Ectodermal cell (in vitro differentiated cells): ENCODE measurements around the gene ZFHX3.

Experiments
- H3K27ac ChIP-seq: 2 replicates; pipeline ENCODE4 v1.7.0; 2013; ENCODE audit warnings: mild to moderate bottlenecking, low read depth, low read length; ENCODE audit not compliant: insufficient read depth, poor library complexity, severe bottlenecking
- H3K27me3 ChIP-seq: 2 replicates; pipeline ENCODE4 v1.7.0; 2013; ENCODE audit warnings: mild to moderate bottlenecking, low read length; ENCODE audit not compliant: insufficient read depth, control insufficient read depth, poor library complexity, severe bottlenecking
- H3K36me3 ChIP-seq: one replicate; pipeline ENCODE4 v1.7.0; 2013; ENCODE audit warnings: low read length; ENCODE audit not compliant: control insufficient read depth, insufficient read depth
- H3K4me1 ChIP-seq: one replicate; pipeline ENCODE4 v1.7.0; 2013; ENCODE audit warnings: low read length; ENCODE audit not compliant: control insufficient read depth, insufficient read depth
- H3K4me3 ChIP-seq: 2 replicates; pipeline ENCODE4 v1.7.0; 2013; ENCODE audit warnings: low read depth, low read length, control low read depth; ENCODE audit not compliant: insufficient read depth
- H3K9me3 ChIP-seq: 2 replicates; pipeline ENCODE4 v1.7.0; 2013; ENCODE audit warnings: mild to moderate bottlenecking, low read length, moderate library complexity; ENCODE audit not compliant: control insufficient read depth
- WGBS, 2 experiments: methylation state at CpG; one replicate each; pipeline ENCODE4 v1.1.7; 2013; ENCODE audit warnings: missing lambda C conversion rate in 2 of 2; 5-methylcytosine and 5-hydroxymethylcytosine counted together

ZFHX3 gene

GRCh38 chr16:72963533-72964315 is 84.2 kb downstream of the ZFHX3 start:
- Histone ChIP-seq H3K36me3 (no peaks in the 10 kb centered on the region), H3K27me3 (no peaks in the 10 kb centered on the region), H3K4me1 (peaks cover 9% of the 10 kb centered on the region), H3K27ac (no peak overlapping the region), H3K9me3 (no peaks in the 10 kb centered on the region), H3K4me3 (no peak overlapping the region)
- 50 to 52% methylated on average over 8 to 10 of the region's 10 CpGs for WGBS, 2 experiments

GRCh38 chr16:72962347-72962746 is 85.6 kb downstream of the ZFHX3 start:
- WGBS, 2 experiments, result 95% methylated on average over 8 of the region's 8 CpGs
- H3K4me3 ChIP-seq, result no peak overlapping the region
- no peaks in the 10 kb centered on the region for H3K9me3 ChIP-seq
- no peaks in the 10 kb centered on the region for H3K27me3 ChIP-seq
- H3K36me3 ChIP-seq, result no peaks in the 10 kb centered on the region
- no peak overlapping the region for H3K27ac ChIP-seq
- peaks cover 9% of the 10 kb centered on the region for H3K4me1 ChIP-seq

GRCh38 chr16:72961863-72962262 is 86.1 kb downstream of the ZFHX3 start:
- 91 to 93% methylated on average over 9 of the region's 9 CpGs for WGBS, 2 experiments
- H3K27me3 ChIP-seq, result no peaks in the 10 kb centered on the region
- H3K27ac ChIP-seq, result no peak overlapping the region
- H3K4me3 ChIP-seq, result no peak overlapping the region
- no peaks in the 10 kb centered on the region for H3K36me3 ChIP-seq
- peaks cover 9% of the 10 kb centered on the region for H3K4me1 ChIP-seq
- H3K9me3 ChIP-seq, result no peaks in the 10 kb centered on the region

GRCh38 chr16:72961115-72961832 is 86.7 kb downstream of the ZFHX3 start:
- Histone ChIP-seq H3K27me3 (no peaks in the 10 kb centered on the region), H3K4me1 (peaks cover 9% of the 10 kb centered on the region), H3K36me3 (no peaks in the 10 kb centered on the region), H3K27ac (no peak overlapping the region), H3K4me3 (no peak overlapping the region), H3K9me3 (no peaks in the 10 kb centered on the region)
- 92 to 93% methylated on average over 19 of the region's 20 CpGs for WGBS, 2 experiments

GRCh38 chr16:72960101-72960500 is 87.8 kb downstream of the ZFHX3 start:
- 95 to 96% methylated on average over 20 of the region's 20 CpGs for WGBS, 2 experiments

GRCh38 chr16:72959301-72959996 is 88.5 kb downstream of the ZFHX3 start:
- Histone ChIP-seq H3K27me3 (no peaks in the 10 kb centered on the region), H3K9me3 (no peaks in the 10 kb centered on the region), H3K36me3 (no peaks in the 10 kb centered on the region), H3K27ac (no peak overlapping the region), H3K4me1 (peaks cover 9% of the 10 kb centered on the region), H3K4me3 (no peak overlapping the region)
- 95 to 97% methylated on average over 46 of the region's 46 CpGs for WGBS, 2 experiments

More at GRCh38 chr16:72960101-72960500, 87.8 kb downstream of the ZFHX3 start:
- Histone ChIP-seq H3K27ac (no peak overlapping the region), H3K9me3 (no peaks in the 10 kb centered on the region), H3K4me1 (peaks cover 9% of the 10 kb centered on the region), H3K4me3 (no peak overlapping the region), H3K27me3 (no peaks in the 10 kb centered on the region), H3K36me3 (no peaks in the 10 kb centered on the region)

- Histone ChIP-seq H3K4me3 (no peak overlapping the region), H3K27me3 (no peaks in the 10 kb centered on the region), H3K27ac (no peak overlapping the region), H3K9me3 (no peaks in the 10 kb centered on the region), H3K36me3 (no peaks in the 10 kb centered on the region), H3K4me1 (peaks cover 3% of the 10 kb centered on the region)
- 94 to 96% methylated on average over 18 of the region's 18 CpGs for WGBS, 2 experiments
These were observed 89.3 kb downstream of the ZFHX3 start for GRCh38 chr16:72958522-72959076.

- Histone ChIP-seq H3K27me3 (no peaks in the 10 kb centered on the region), H3K4me3 (no peak overlapping the region), H3K27ac (no peak overlapping the region), H3K9me3 (no peaks in the 10 kb centered on the region), H3K36me3 (no peaks in the 10 kb centered on the region), H3K4me1 (peaks cover 10% of the 10 kb centered on the region)
- 93 to 94% methylated on average over 50 of the region's 50 CpGs for WGBS, 2 experiments
These were observed 90.3 kb downstream of the ZFHX3 start for GRCh38 chr16:72957303-72958277.
